ENCODE results near the gene TF.

GRCh38 chr3:133777807-133778568, 31.8 kb downstream of the TF start:
- TF ChIP-seq CTCF (conservative IDR thresholded peaks at IDR 0.05; ENCODE audit: low read length) (no peak), EZH2phosphoT487 (IDR thresholded peaks at IDR 0.05; ENCODE audit: borderline replicate concordance, low read depth, low read length) (no peak)
